ENCODE measurements around the gene OR51S1. TPM values are rescaled to one million over a fixed set of nuclear protein-coding genes. Genes with fewer than 3 reads are reported as not detected.

The OR51S1 gene
- total RNA-seq, 2 experiments from 2014 or later, result not detected

DNA sequence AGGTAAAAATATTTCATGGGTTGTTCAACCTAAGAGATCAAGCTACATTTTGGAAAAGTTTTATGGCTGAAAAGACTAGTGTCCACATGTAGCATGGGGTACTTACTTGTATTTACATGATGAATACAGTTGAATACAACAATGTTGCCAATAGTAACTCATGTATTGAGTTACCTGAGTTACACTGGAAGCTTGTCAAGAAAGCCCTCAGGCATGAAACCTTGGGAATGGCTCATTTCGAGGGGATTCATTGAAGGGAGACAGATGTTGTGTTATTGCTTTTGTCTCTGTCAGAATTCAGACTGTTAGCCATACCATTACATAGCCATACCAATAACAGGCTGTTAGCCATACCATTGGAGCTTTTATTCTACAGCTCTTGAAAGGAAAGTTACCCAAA lies 18.7 kb downstream of the OR51S1 start:
- intact Hi-C loops (cut with DNase I, micrococcal nuclease), result no loop called here

DNA sequence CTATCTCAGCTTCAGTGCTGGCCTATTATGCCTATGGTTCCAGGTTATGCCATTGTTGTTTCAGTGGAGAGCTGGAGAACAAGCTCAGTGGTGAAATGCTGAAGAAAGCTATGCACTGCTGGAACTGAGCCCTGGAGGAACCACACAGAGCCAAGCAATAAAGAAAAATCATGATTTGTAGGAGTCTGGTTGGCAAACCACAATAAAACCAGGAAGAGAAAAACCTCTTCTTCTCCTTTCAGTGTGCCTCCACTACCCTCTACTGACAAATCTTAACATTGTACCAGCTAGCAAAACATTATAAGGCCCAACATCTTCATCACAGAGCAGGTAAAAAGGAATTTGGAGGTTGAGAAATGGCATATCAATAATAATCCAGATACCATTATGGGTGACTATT lies 22.6 kb downstream of the OR51S1 start:
- no peaks in the 10 kb centered on the region for H3K4me1 Mint-ChIP-seq (ENCODE audit: low read depth)
- Histone ChIP-seq H3K36me3 (ENCODE audit: insufficient read depth, low read length) (no peaks in the 10 kb centered on the region), H3K27me3 (ENCODE audit: control insufficient read depth in 1 of 2, insufficient read depth in 2 of 2, low read length in 2 of 2) (no peaks in the 10 kb centered on the region), H3K4me3 (ENCODE audit: low read length) (no peak overlapping the region), H3K4me1 (ENCODE audit: insufficient read depth, low read length) (no peaks in the 10 kb centered on the region), H3K27ac (ENCODE audit: low read depth in 1 of 2, low read length in 2 of 2) (no peak overlapping the region), H3K9me3 (ENCODE audit: control insufficient read depth in 1 of 2, insufficient read depth in 1 of 2, low read length in 2 of 2) (no peaks in the 10 kb centered on the region)
- POLR2A ChIA-PET, result no interaction called here
- CTCF ChIA-PET, result interaction anchor here (0.6 kb wide), 1 partner anchor 37 kb away, joined by 3 read pairs; no protein-coding TSS in a partner anchor
- H3K9me3 Mint-ChIP-seq, result no peaks in the 10 kb centered on the region
- no peak for ATAC-seq (ENCODE audit: poor library complexity)
- intact Hi-C loops (cut with DNase I, micrococcal nuclease), result no loop called here
- peaks cover 20% of the 10 kb centered on the region for H3K27me3 Mint-ChIP-seq
- DNase-seq, result no peak
- H3K27ac Mint-ChIP-seq, result no peak overlapping the region
- H3K36me3 Mint-ChIP-seq (ENCODE audit: low read depth), result no peaks in the 10 kb centered on the region
- no peak overlapping the region for H3K4me3 Mint-ChIP-seq
- TF ChIP-seq, protein P1, sequence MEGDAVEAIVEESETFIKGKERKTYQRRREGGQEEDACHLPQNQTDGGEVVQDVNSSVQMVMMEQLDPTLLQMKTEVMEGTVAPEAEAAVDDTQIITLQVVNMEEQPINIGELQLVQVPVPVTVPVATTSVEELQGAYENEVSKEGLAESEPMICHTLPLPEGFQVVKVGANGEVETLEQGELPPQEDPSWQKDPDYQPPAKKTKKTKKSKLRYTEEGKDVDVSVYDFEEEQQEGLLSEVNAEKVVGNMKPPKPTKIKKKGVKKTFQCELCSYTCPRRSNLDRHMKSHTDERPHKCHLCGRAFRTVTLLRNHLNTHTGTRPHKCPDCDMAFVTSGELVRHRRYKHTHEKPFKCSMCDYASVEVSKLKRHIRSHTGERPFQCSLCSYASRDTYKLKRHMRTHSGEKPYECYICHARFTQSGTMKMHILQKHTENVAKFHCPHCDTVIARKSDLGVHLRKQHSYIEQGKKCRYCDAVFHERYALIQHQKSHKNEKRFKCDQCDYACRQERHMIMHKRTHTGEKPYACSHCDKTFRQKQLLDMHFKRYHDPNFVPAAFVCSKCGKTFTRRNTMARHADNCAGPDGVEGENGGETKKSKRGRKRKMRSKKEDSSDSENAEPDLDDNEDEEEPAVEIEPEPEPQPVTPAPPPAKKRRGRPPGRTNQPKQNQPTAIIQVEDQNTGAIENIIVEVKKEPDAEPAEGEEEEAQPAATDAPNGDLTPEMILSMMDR (IDR thresholded peaks at IDR 0.05), result no peak

More for the DNA sequence above, 18.7 kb downstream of the OR51S1 start:
- ATAC-seq (ENCODE audit: poor library complexity) (no peak), DNase-seq (no peak)
- Histone ChIP-seq H3K4me3 (ENCODE audit: low read length) (no peak overlapping the region), H3K9me3 (ENCODE audit: control insufficient read depth in 1 of 2, insufficient read depth in 1 of 2, low read length in 2 of 2) (no peaks in the 10 kb centered on the region), H3K27ac (ENCODE audit: low read depth in 1 of 2, low read length in 2 of 2) (no peak overlapping the region), H3K27me3 (ENCODE audit: control insufficient read depth in 1 of 2, insufficient read depth in 2 of 2, low read length in 2 of 2) (no peaks in the 10 kb centered on the region), H3K36me3 (ENCODE audit: insufficient read depth, low read length) (no peaks in the 10 kb centered on the region), H3K4me1 (ENCODE audit: insufficient read depth, low read length) (no peaks in the 10 kb centered on the region)
- no peaks in the 10 kb centered on the region for H3K36me3 Mint-ChIP-seq (ENCODE audit: low read depth)
- no peaks in the 10 kb centered on the region for H3K4me1 Mint-ChIP-seq (ENCODE audit: low read depth)
- ChIA-PET CTCF (no interaction called here), POLR2A (no interaction called here)
- H3K9me3 Mint-ChIP-seq, result no peaks in the 10 kb centered on the region
- no peak overlapping the region for H3K27ac Mint-ChIP-seq
- no peak overlapping the region for H3K4me3 Mint-ChIP-seq
- peaks cover 3% of the 10 kb centered on the region for H3K27me3 Mint-ChIP-seq
- TF ChIP-seq, protein P1 (IDR thresholded peaks at IDR 0.05), result no peak

DNA sequence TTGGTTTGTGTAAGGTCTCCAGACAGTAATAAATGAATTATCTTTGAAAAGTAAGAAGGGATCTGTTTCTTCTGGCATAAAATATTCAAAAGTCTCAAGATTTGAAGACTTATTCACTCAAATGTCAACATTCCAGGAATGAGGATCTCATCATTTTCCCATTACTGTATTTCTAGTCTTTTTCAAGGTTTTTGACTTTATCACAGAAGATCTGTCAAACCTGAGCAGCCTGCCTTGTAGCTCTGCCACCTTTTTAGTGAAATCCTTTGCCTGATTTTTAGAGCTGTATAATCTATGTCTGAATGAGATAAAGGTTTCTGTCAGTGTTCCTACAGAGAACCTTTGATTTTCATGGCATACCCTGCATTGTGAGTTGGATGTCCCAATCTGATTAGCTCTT lies 23.9 kb downstream of the OR51S1 start:
- Histone ChIP-seq H3K9me3 (ENCODE audit: control insufficient read depth in 1 of 2, insufficient read depth in 1 of 2, low read length in 2 of 2) (no peaks in the 10 kb centered on the region), H3K27me3 (ENCODE audit: control insufficient read depth in 1 of 2, insufficient read depth in 2 of 2, low read length in 2 of 2) (no peaks in the 10 kb centered on the region), H3K4me1 (ENCODE audit: insufficient read depth, low read length) (no peaks in the 10 kb centered on the region), H3K27ac (ENCODE audit: low read depth in 1 of 2, low read length in 2 of 2) (no peak overlapping the region), H3K36me3 (ENCODE audit: insufficient read depth, low read length) (no peaks in the 10 kb centered on the region), H3K4me3 (ENCODE audit: low read length) (no peak overlapping the region)
- TF ChIP-seq, protein P1 (IDR thresholded peaks at IDR 0.05), result no peak
- H3K9me3 Mint-ChIP-seq, result no peaks in the 10 kb centered on the region
- no peak for ATAC-seq (ENCODE audit: poor library complexity)
- H3K27ac Mint-ChIP-seq, result no peak overlapping the region
- no peaks in the 10 kb centered on the region for H3K4me1 Mint-ChIP-seq (ENCODE audit: low read depth)
- DNase-seq, result no peak
- ChIA-PET POLR2A (no interaction called here), CTCF (no interaction called here)
- no peak overlapping the region for H3K4me3 Mint-ChIP-seq
- intact Hi-C loops (cut with DNase I, micrococcal nuclease), result no loop called here
- peaks cover 22% of the 10 kb centered on the region for H3K27me3 Mint-ChIP-seq
- H3K36me3 Mint-ChIP-seq (ENCODE audit: low read depth), result no peaks in the 10 kb centered on the region

Measured in CD4-positive, alpha-beta T cell (primary cell).